Measurements from ENCODE around the gene PRSS48. TPM values are rescaled to one million over a fixed set of nuclear protein-coding genes. Genes with fewer than 3 reads are reported as not detected.

The PRSS48 gene, protein sequence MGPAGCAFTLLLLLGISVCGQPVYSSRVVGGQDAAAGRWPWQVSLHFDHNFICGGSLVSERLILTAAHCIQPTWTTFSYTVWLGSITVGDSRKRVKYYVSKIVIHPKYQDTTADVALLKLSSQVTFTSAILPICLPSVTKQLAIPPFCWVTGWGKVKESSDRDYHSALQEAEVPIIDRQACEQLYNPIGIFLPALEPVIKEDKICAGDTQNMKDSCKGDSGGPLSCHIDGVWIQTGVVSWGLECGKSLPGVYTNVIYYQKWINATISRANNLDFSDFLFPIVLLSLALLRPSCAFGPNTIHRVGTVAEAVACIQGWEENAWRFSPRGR
- not detected for total RNA-seq

DNA sequence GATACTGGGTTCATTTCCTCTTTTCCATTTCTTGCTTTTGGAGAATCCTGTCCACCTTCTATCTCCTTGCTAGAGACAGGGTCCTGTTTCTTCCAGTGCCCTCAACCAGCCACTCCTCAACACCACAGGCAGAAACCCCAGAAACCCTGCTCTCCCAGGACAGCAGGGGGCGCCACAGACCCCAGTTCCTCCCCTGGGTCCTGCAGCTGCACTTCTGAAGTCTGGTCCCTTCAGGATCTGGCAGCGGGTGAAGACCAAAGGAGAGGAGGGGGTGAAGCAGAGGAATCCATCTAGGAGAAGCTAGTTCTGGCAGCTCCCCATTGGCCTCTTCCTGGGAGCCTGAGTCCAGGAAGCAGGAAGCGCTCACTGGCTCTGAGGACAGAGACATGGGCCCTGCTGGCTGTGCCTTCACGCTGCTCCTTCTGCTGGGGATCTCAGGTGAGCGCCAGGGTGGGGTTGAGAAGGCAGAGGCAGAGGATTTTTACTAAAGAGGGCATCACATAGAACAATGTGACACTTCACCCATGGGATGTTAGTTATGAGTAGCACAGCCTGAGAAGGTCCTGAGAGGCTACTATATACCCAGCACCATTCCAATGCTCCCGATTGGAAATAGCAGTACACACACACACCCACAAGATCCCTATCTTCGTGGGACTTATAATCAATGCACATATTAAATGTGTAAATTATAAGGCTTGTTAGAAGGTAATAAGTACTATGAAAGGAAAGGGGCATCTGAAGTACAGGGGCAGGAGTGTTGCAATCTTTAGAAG is at the start of gene PRSS48:
Gene PRSS48, plus strand, starts transcription at position 375 of the 776 bp plus-strand sequence. Its CDS starts 12 bp downstream, at position 387.
- DNase-seq (ENCODE audit: low spot score in 2 of 2), result peak in 1 of 2 donors; percentile 65
- Histone ChIP-seq H3K36me3 (no peaks in the 10 kb centered on the region), H3K9me3 (no peaks in the 10 kb centered on the region), H3K4me1 (no peaks in the 10 kb centered on the region), H3K4me3 (no peak within 1 kb of the TSS), H3K27me3 (no peaks in the 10 kb centered on the region), H3K27ac (no peak within 1 kb of the TSS)
- TF ChIP-seq, protein P1, sequence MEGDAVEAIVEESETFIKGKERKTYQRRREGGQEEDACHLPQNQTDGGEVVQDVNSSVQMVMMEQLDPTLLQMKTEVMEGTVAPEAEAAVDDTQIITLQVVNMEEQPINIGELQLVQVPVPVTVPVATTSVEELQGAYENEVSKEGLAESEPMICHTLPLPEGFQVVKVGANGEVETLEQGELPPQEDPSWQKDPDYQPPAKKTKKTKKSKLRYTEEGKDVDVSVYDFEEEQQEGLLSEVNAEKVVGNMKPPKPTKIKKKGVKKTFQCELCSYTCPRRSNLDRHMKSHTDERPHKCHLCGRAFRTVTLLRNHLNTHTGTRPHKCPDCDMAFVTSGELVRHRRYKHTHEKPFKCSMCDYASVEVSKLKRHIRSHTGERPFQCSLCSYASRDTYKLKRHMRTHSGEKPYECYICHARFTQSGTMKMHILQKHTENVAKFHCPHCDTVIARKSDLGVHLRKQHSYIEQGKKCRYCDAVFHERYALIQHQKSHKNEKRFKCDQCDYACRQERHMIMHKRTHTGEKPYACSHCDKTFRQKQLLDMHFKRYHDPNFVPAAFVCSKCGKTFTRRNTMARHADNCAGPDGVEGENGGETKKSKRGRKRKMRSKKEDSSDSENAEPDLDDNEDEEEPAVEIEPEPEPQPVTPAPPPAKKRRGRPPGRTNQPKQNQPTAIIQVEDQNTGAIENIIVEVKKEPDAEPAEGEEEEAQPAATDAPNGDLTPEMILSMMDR (IDR thresholded peaks at IDR 0.05), result peak in 2 of 3 experiments; percentile 59 to 66
- intact Hi-C loops (cut with DNase I), result loop anchor here (1.0 kb wide), 1 partner anchor 85 kb away; no protein-coding TSS in a partner anchor

DNA sequence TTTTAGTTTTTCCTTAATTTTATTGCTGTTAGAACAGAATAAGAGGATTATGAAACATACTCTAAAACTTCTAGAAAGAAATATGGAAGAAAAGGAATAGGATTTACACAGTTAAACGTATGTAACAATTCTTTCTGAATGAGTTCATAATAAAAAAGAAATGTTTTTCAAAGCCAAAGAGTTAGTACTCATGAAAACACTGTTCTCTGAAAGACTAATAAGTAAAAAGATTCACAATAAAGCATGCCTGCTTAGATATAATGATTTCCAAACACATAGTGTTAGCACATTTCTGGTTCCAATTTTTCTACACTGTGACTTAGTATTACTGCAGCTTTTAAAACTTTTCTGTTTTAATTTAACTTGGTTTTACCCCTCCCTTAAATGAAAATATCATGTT is 49.8 kb upstream of the PRSS48 start:
- intact Hi-C loops (cut with DNase I), result loop anchor here (2.0 to 10.0 kb wide), 4 partner anchors 98 to 1548 kb away; partner anchors contain the start of genes ARFIP1, GATB, RPS3A and SH3D19
- no peaks in the 10 kb centered on the region for H3K27me3 ChIP-seq
- H3K4me3 ChIP-seq, result peak overlapping the region; percentile 44 to 56
- H3K4me1 ChIP-seq, result peaks cover 0 to 10% of the 10 kb centered on the region in 2 donors
- no peaks in the 10 kb centered on the region for H3K9me3 ChIP-seq
- DNase-seq (ENCODE audit: low spot score in 2 of 2), result no peak
- peak overlapping the region; percentile 85 for H3K27ac ChIP-seq
- TF ChIP-seq, protein P1 (IDR thresholded peaks at IDR 0.05), result no peak
- H3K36me3 ChIP-seq, result peaks cover 0 to 4% of the 10 kb centered on the region in 2 donors

DNA sequence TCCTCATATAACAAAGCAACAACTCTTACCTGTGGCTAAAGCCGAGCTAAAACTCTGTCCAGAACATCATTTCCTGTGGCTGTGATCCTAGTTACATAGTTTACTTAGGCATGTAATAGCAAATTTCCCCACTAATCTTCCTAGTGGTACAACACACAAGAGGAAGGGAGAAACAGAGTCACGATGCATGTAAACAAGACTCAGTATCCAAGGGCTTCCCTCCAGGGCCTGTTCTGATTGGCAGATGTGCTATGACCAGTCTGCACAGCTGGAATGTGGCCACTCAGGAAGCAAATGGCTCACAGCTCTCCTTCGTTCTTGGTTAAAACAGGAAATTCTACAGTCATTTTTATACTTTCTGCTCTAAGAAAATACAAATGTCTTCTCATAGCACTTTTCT is 49.2 kb upstream of the PRSS48 start:
- intact Hi-C loops (cut with DNase I), result loop anchor here (2.0 to 10.0 kb wide), 4 partner anchors 97 to 1547 kb away; partner anchors contain the start of genes ARFIP1, GATB, RPS3A and SH3D19

DNA sequence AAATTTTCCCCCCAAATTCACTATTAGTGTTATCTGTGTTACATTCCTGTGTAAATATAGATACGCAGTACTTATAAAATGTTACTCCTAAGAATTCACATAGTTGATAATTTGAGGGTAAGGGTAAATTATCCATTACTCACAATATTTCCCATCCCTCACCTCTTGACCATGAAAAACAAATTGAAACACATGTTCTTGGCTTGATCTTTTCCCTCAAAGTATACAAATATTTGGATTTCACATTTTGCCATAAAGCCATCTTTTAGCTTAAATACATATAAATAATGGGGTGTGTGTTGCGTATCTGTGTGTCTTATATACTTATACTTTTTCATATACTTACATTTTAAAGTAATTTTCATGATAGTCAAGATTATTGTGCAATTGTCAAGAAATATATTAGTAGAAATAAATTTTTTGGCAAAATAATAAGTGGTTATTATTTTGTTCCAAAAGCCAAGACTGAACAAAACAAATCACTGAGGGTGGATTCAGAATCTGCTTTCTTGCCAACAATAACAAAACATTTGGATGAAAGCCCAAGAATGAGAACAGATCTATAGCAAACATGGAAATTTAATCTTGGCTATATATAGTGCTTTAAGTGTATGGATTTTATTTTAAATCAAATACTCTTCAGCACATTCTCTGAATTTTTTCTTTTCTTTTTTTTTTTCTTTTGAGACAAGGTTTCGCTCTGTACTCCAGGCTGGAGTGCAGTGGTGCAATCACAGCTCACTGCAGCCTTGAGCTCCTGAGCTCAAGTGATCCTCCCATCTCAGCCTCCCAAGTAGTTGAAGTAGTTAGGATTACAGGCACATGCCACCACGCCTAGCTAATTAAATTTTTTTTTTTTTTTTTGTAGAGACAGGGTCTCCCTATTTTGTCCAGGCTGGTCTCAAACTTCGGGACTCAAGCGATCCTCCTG is 48.5 kb upstream of the PRSS48 start:
- Histone ChIP-seq H3K27ac (peak overlapping the region; percentile 85), H3K4me1 (peaks cover 0 to 10% of the 10 kb centered on the region in 2 donors)
- intact Hi-C loops (cut with DNase I), result loop anchor here (5.0 to 10.0 kb wide), 3 partner anchors 131 to 1546 kb away; partner anchors contain the start of genes ARFIP1, GATB, RPS3A and TIGD4

More for the DNA sequence above, 49.2 kb upstream of the PRSS48 start:
- Histone ChIP-seq H3K4me1 (peaks cover 0 to 10% of the 10 kb centered on the region in 2 donors), H3K27ac (peak overlapping the region; percentile 85), H3K36me3 (peaks cover 0 to 4% of the 10 kb centered on the region in 2 donors), H3K27me3 (no peaks in the 10 kb centered on the region), H3K9me3 (no peaks in the 10 kb centered on the region), H3K4me3 (peak overlapping the region; percentile 44 to 56)
- TF ChIP-seq, protein P1 (IDR thresholded peaks at IDR 0.05), result no peak
- DNase-seq (ENCODE audit: low spot score in 2 of 2), result peak; percentile 18 to 84

More for the DNA sequence above, 48.5 kb upstream of the PRSS48 start:
- Histone ChIP-seq H3K4me3 (peak overlapping the region; percentile 44 to 56), H3K36me3 (peaks cover 0 to 3% of the 10 kb centered on the region in 2 donors), H3K9me3 (no peaks in the 10 kb centered on the region), H3K27me3 (no peaks in the 10 kb centered on the region)
- TF ChIP-seq, protein P1 (IDR thresholded peaks at IDR 0.05), result no peak
- DNase-seq (ENCODE audit: low spot score in 2 of 2), result no peak
